Stimulated activated CD4-positive, alpha-beta T cell treated with anti-CD3 and anti-CD28 coated beads, Interleukin-4, amount 100 ng/mL, for 24 hours (primary cell): ENCODE measurements around the gene PTPN23.

Source experiments
- DNase-seq: peaks from one replicate; pipeline ENCODE4 v3.0.0-alpha.2; 2020

Gene PTPN23

GRCh38 chr3:47406762-47407149 lies 25.9 kb downstream of the PTPN23 start:
- DNase-seq, result no peak

GRCh38 chr3:47407237-47407636 lies 26.4 kb downstream of the PTPN23 start:
- DNase-seq, result no peak

- no peak for DNase-seq
These were observed 27.3 kb downstream of the PTPN23 start for GRCh38 chr3:47407896-47408838.

- DNase-seq, result no peak
These were observed 28.0 kb downstream of the PTPN23 start for GRCh38 chr3:47408839-47409229.

- no peak for DNase-seq
These were observed 28.5 kb downstream of the PTPN23 start for GRCh38 chr3:47409284-47409683.

GRCh38 chr3:47409688-47410416 lies 29.0 kb downstream of the PTPN23 start:
- DNase-seq, result no peak

- no peak for DNase-seq
These were observed 29.5 kb downstream of the PTPN23 start for GRCh38 chr3:47410417-47410720.

- DNase-seq, result no peak
These were observed 30.2 kb downstream of the PTPN23 start for GRCh38 chr3:47410801-47411646.

GRCh38 chr3:47411696-47412452 lies 31.1 kb downstream of the PTPN23 start:
- DNase-seq, result no peak

- no peak for DNase-seq
These were observed 31.6 kb downstream of the PTPN23 start for GRCh38 chr3:47412453-47412756.

GRCh38 chr3:47412842-47413520 lies 32.2 kb downstream of the PTPN23 start:
- no peak for DNase-seq

- no peak for DNase-seq
These were observed 32.9 kb downstream of the PTPN23 start for GRCh38 chr3:47413751-47414150.

- no peak for DNase-seq
These were observed 33.3 kb downstream of the PTPN23 start for GRCh38 chr3:47414161-47414564.

GRCh38 chr3:47414666-47415587 lies 34.1 kb downstream of the PTPN23 start:
- DNase-seq, result no peak

- DNase-seq, result no peak
These were observed 35.2 kb downstream of the PTPN23 start for GRCh38 chr3:47416041-47416440.

GRCh38 chr3:47418167-47419082 lies 37.6 kb downstream of the PTPN23 start:
- no peak for DNase-seq

GRCh38 chr3:47419083-47420043 lies 38.5 kb downstream of the PTPN23 start:
- DNase-seq, result no peak

- DNase-seq, result no peak
These were observed 39.2 kb downstream of the PTPN23 start for GRCh38 chr3:47420044-47420430.
